K562 (cell line): Measurements from ENCODE around the gene BBX. TPM values are rescaled to one million over a fixed set of nuclear protein-coding genes. Genes with fewer than 3 reads are reported as not detected.
A peak's percentile ranks its signal among the peaks of the same experiment; 100 is the strongest.

ENCODE experiments used
- ATAC-seq: fragments of 200-7000 bp; cut with Tn5 transposase; 3 replicates; pipeline ENCODE4 v1.9.1; 2020; ENCODE audit warnings: moderate library complexity
- BruUV-seq: library from RNA; stranded (reverse); fragments of 400-500 nt; replicated peaks from 2 replicates; lab custom pipeline; 2021; lab: Mats Ljungman, UMichigan
- CTCF ChIA-PET: fragments of 300-600 bp; formaldehyde crosslinking; extraction: SDS; loops from one replicate; lab custom pipeline; 2021; ENCODE audit warnings: low intra/inter-chr PET ratio; lab: Yijun Ruan, JAX
- POLR2A ChIA-PET: fragments of 300-600, 350-650 bp; sonication (Branson Sonifier 250); formaldehyde crosslinking; extraction: SDS; loops from one replicate; lab custom pipeline; 2021; ENCODE audit warnings: antibody characterized with exemption, inconsistent platforms; lab: Yijun Ruan, JAX
- DNase-seq, 4 experiments: peaks; one replicate each; pipeline versions ENCODE4 v3.0.0 to v3.0.0-alpha.2; 2011 to 2018; ENCODE audit warnings: low spot score in 3 of 4, mixed read lengths in 3 of 4; ENCODE audit errors: extremely low read depth in 1 of 4
- FAIRE-seq: peaks from 2 replicates; lab custom pipeline; 2011; peaks lifted over from hg19 to GRCh38; lab: Jason Lieb, UNC
- H2AFZ ChIP-seq: 2 replicates; pipeline ENCODE4 v1.6.0; 2011; ENCODE audit warnings: low read depth, low read length, control low read depth, inconsistent platforms
- H3K27ac ChIP-seq: fragments of 200-600 bp; 3 replicates; pipeline ENCODE4 v1.8.0; 2011; ENCODE audit warnings: low read depth, mild to moderate bottlenecking, control low read depth, inconsistent platforms, low read length, moderate library complexity, mixed read lengths; ENCODE audit errors: extremely low read depth
- H3K27me3 ChIP-seq, 2 experiments: fragments of 300-600 bp in 1 of 2; 2 replicates in 1 of 2; 3 replicates in 1 of 2; pipeline versions ENCODE4 v1.6.0 to v1.8.0; 2011; ENCODE audit warnings: inconsistent platforms in 2 of 2, low read length in 2 of 2, mild to moderate bottlenecking in 1 of 2, mixed read lengths in 1 of 2, moderate library complexity in 1 of 2; ENCODE audit not compliant: control insufficient read depth in 2 of 2, insufficient read depth in 2 of 2
- H3K36me3 ChIP-seq: fragments of 300-600 bp; 3 replicates; pipeline ENCODE4 v1.8.0; 2011; ENCODE audit warnings: mild to moderate bottlenecking, low read length, inconsistent platforms; ENCODE audit not compliant: control insufficient read depth, insufficient read depth
- H3K4me1 ChIP-seq, 2 experiments: fragments of 200-600 bp in 1 of 2; replicated peaks in 1 of 2; 2 replicates in 1 of 2; 3 replicates in 1 of 2; pipeline versions ENCODE4 v1.5.1 to v1.8.0; 2011; ENCODE audit warnings: inconsistent platforms in 2 of 2, low read length in 2 of 2, mild to moderate bottlenecking in 1 of 2, mixed read lengths in 1 of 2, moderate library complexity in 1 of 2; ENCODE audit not compliant: control insufficient read depth in 2 of 2, insufficient read depth in 2 of 2
- H3K4me2 ChIP-seq: 2 replicates; pipeline ENCODE4 v1.6.1; 2011; ENCODE audit warnings: low read length, control low read depth, inconsistent platforms, mixed read lengths; ENCODE audit not compliant: insufficient read depth
- H3K4me3 ChIP-seq: fragments of 200-600 bp; sonication (generic), shearing (Covaris generic); 2 replicates; pipeline ENCODE4 v1.5.1; 2016; ENCODE audit warnings: control low read depth, inconsistent platforms
- H3K79me2 ChIP-seq: fragments of 200-600 bp; 3 replicates; pipeline ENCODE4 v1.8.0; 2011; ENCODE audit warnings: low read length, inconsistent platforms; ENCODE audit not compliant: control insufficient read depth, insufficient read depth
- H3K9ac ChIP-seq, 2 experiments: 2 replicates each; pipeline versions ENCODE4 v1.6.0 to v1.6.1; 2011; ENCODE audit warnings: low read depth in 2 of 2, low read length in 2 of 2, control low read depth in 1 of 2, inconsistent platforms in 1 of 2, mild to moderate bottlenecking in 1 of 2, mixed read lengths in 1 of 2; ENCODE audit not compliant: insufficient read depth in 1 of 2
- H3K9me1 ChIP-seq: one replicate; pipeline ENCODE4 v1.6.0; 2011; ENCODE audit warnings: inconsistent platforms, mild to moderate bottlenecking, low read length, moderate library complexity; ENCODE audit not compliant: control insufficient read depth, insufficient read depth
- H3K9me3 ChIP-seq: replicated peaks from 2 replicates; pipeline ENCODE4 v1.5.1; 2011; ENCODE audit warnings: low read depth, low read length, inconsistent platforms; ENCODE audit not compliant: control insufficient read depth, insufficient read depth
- H4K20me1 ChIP-seq: replicated peaks from 2 replicates; pipeline ENCODE4 v1.6.1; 2011; ENCODE audit warnings: low read length, inconsistent platforms, mixed read lengths; ENCODE audit not compliant: control insufficient read depth, insufficient read depth
- ELK1 ChIP-seq: sonication (generic); formaldehyde crosslinking; IDR thresholded peaks from 2 replicates; pipeline ENCODE4 v1.8.1; 2022; ENCODE audit warnings: missing genetic modification reagents
- FOXM1 ChIP-seq, 2 experiments: fragments of 450-650 bp in 1 of 2; sonication (generic) in 1 of 2; formaldehyde crosslinking in 1 of 2; IDR thresholded peaks; 2 replicates each; pipeline versions ENCODE4 v1.6.1 to v1.9.0; 2017 to 2022; ENCODE audit warnings: low read depth in 2 of 2, mild to moderate bottlenecking in 2 of 2, missing genetic modification reagents in 1 of 2, moderate library complexity in 1 of 2
- NFIC ChIP-seq: fragments of 450-650 bp; IDR thresholded peaks from 2 replicates; pipeline ENCODE4 v1.6.1; 2017; ENCODE audit warnings: mild to moderate bottlenecking, inconsistent platforms
- NFYB ChIP-seq: IDR thresholded peaks from 2 replicates; pipeline ENCODE4 v1.6.1; 2011; ENCODE audit warnings: mild to moderate bottlenecking, moderate library complexity; ENCODE audit not compliant: insufficient read length; ENCODE audit errors: extremely low read depth
- PPARD ChIP-seq: fragments of 250-450 bp; sonication (Bioruptor Pico); IDR thresholded peaks from 2 replicates; pipeline ENCODE4 v1.8.0; 2022; ENCODE audit warnings: inconsistent platforms, mild to moderate bottlenecking, moderate library complexity
- ZC3H4 ChIP-seq: sonication (generic); formaldehyde crosslinking; IDR thresholded peaks from 2 replicates; pipeline ENCODE4 v1.9.0; 2021; ENCODE audit warnings: missing genetic modification reagents, borderline replicate concordance
- WGBS: fragments of 100-300 bp; shearing (Covaris generic); methylation state at CpG from one replicate; pipeline ENCODE4 v1.1.6; 2016; ENCODE audit warnings: low coverage, mixed read lengths; ENCODE audit not compliant: insufficient coverage; ENCODE audit errors: missing lambda C conversion rate; 5-methylcytosine and 5-hydroxymethylcytosine counted together
- in situ Hi-C: fragments of 300-500 bp; cut with MboI; formaldehyde crosslinking; loops from 4 replicates; pipeline ENCODE4 v1.15.0; 2018; ENCODE audit warnings: inconsistent platforms, mixed read lengths
- intact Hi-C: fragments of 100-400 bp; cut with micrococcal nuclease; formaldehyde crosslinking; loops from 2 replicates; pipeline ENCODE4 v1.14.2; 2022
- polyA plus RNA-seq, 8 experiments: library from polyadenylated mRNA; depleted of rRNA in 4 of 8; stranded (reverse) in 5 of 8; unstranded in 3 of 8; fragments of >200 nt; fragmentation: Nextera tagmentation in 2 of 8; fragmentation: Illumina TruSeq in 1 of 8; extraction: Ambion mirVana in 2 of 8; extraction: Trizol in 1 of 8; gene quantifications; 2 replicates each; pipeline versions ENCODE4 v1.2.1 to v1.2.3, GENCODE V29; 2011 to 2014; ENCODE audit warnings: inconsistent platforms in 1 of 8, missing spikeins in 1 of 8
- total RNA-seq, 7 experiments: library from RNA; depleted of rRNA in 6 of 7; stranded (reverse); fragments of >200 nt in 6 of 7; fragmentation: Illumina TruSeq in 2 of 7; extraction: Trizol in 2 of 7; gene quantifications; 2 replicates each; pipeline versions ENCODE4 v1.2.1 to v1.2.3, GENCODE V29; 2011 to 2021; ENCODE audit warnings: low replicate concordance in 1 of 7

The BBX gene
- total and polyA plus RNA-seq, 9 of the 15 experiments (the other 6 are each of a cell fraction or from before 2014, with no cell fraction given), result 4.9 to 19.5 (median 11.8) TPM

- Histone ChIP-seq H3K4me3 (no peak overlapping the region), H3K9me1 (no peaks in the 10 kb centered on the region), H4K20me1 (no peaks in the 10 kb centered on the region), H3K4me1 (peaks cover 0 to 7% of the 10 kb centered on the region in 2 experiments; a peak in 1 of 5 replicates), H3K9me3 (no peaks in the 10 kb centered on the region), H3K27ac (no peak overlapping the region), H3K27me3 (no peaks in the 10 kb centered on the region), H3K9ac (no peak overlapping the region), H3K79me2 (no peaks in the 10 kb centered on the region), H3K36me3 (no peaks in the 10 kb centered on the region), H3K4me2 (no peak overlapping the region), H2AFZ (no peak overlapping the region)
- DNase-seq, result no peak
- no TSS peak for BruUV-seq
- ChIA-PET POLR2A (no interaction called here), CTCF (no interaction called here)
- 27% methylated on average over 4 of the region's 4 CpGs for WGBS
- intact Hi-C loops, result no loop called here
- ATAC-seq, result no peak
- in situ Hi-C loops, result no loop called here
- no peak for FAIRE-seq
- TF ChIP-seq FOXM1 (IDR thresholded peaks at IDR 0.05; ENCODE audit: low read depth) (no peak), FOXM1 (CRISPR knock-in tag; IDR thresholded peaks at IDR 0.05; ENCODE audit: low read depth) (no peak), NFYB (no peak), ZC3H4 (CRISPR knock-in tag) (no peak), NFIC (peak; percentile 34; the same call in 1 of the 2 replicates), PPARD (CRISPR knock-in tag) (no peak), ELK1 (no peak)
These were observed 160.7 kb downstream of the BBX start for GRCh38 chr3:107683447-107683846.
